SK-N-SH (cell line): Measurements from ENCODE around the gene CHRNB2. TPM values are rescaled to one million over a fixed set of nuclear protein-coding genes. Genes with fewer than 3 reads are reported as not detected.
A peak's percentile ranks its signal among the peaks of the same experiment; 100 is the strongest.

Source experiments
- CTCF ChIA-PET: fragments of 300-600, 350-600 bp; formaldehyde crosslinking; extraction: SDS; loops from one replicate; lab custom pipeline; 2021; lab: Yijun Ruan, JAX
- POLR2A ChIA-PET: fragments of 350-600 bp; sonication (Branson Sonifier 250); formaldehyde crosslinking; extraction: SDS; loops from one replicate; lab custom pipeline; 2020; ENCODE audit warnings: antibody characterized with exemption, inconsistent platforms; lab: Yijun Ruan, JAX
- DNase-seq: peaks from one replicate; pipeline ENCODE4 v3.0.0; 2012
- H2AFZ ChIP-seq: fragments of 200-600 bp; sonication (generic); 2 replicates; pipeline ENCODE4 v1.8.1; 2016; ENCODE audit warnings: antibody characterized with exemption, mild to moderate bottlenecking, low read depth
- H3F3A ChIP-seq: fragments of 200-600 bp; sonication (generic); replicated peaks from 2 replicates; pipeline ENCODE3; 2016; ENCODE audit warnings: antibody characterized with exemption, mild to moderate bottlenecking; ENCODE audit not compliant: insufficient read depth
- H3K27ac ChIP-seq, 2 experiments: fragments of 200-500 bp in 1 of 2; fragments of 200-600 bp in 1 of 2; sonication (Bioruptor generic) in 1 of 2; sonication (generic), shearing (Covaris generic) in 1 of 2; 2 replicates each; pipeline versions ENCODE4 v1.5.1 to v1.6.1; 2014 to 2016; ENCODE audit warnings: low read depth in 2 of 2, inconsistent platforms in 1 of 2, low read length in 1 of 2, mild to moderate bottlenecking in 1 of 2, mixed read lengths in 1 of 2
- H3K27me3 ChIP-seq: fragments of 200-600 bp; sonication (generic), shearing (Covaris generic); 2 replicates; pipeline ENCODE4 v1.6.1; 2016; ENCODE audit warnings: mixed run types; ENCODE audit not compliant: insufficient read depth
- H3K36me3 ChIP-seq, 2 experiments: fragments of 200-500 bp in 1 of 2; fragments of 200-600 bp in 1 of 2; sonication (Bioruptor generic) in 1 of 2; sonication (generic) in 1 of 2; replicated peaks in 1 of 2; 2 replicates each; pipeline versions ENCODE3 to v1.5.1; 2014 to 2016; ENCODE audit warnings: low read length in 1 of 2, mild to moderate bottlenecking in 1 of 2; ENCODE audit not compliant: insufficient read depth in 2 of 2, control insufficient read depth in 1 of 2
- H3K4me1 ChIP-seq, 2 experiments: fragments of 200-500 bp in 1 of 2; fragments of 200-600 bp in 1 of 2; sonication (Bioruptor generic) in 1 of 2; sonication (generic), shearing (Covaris generic) in 1 of 2; 2 replicates each; pipeline versions ENCODE4 v1.5.1 to v1.6.1; 2014 to 2016; ENCODE audit warnings: low read depth in 1 of 2, low read length in 1 of 2, mixed run types in 1 of 2; ENCODE audit not compliant: insufficient read depth in 2 of 2, control insufficient read depth in 1 of 2
- H3K4me2 ChIP-seq: fragments of 200-600 bp; sonication (generic), shearing (Covaris generic); 2 replicates; pipeline ENCODE4 v1.6.1; 2017; ENCODE audit warnings: mixed run types
- H3K4me3 ChIP-seq, 2 experiments: fragments of 200-500 bp in 1 of 2; fragments of 200-600 bp in 1 of 2; sonication (Bioruptor generic) in 1 of 2; sonication (generic), shearing (Covaris generic) in 1 of 2; 2 replicates each; pipeline versions ENCODE4 v1.5.1 to v1.8.1; 2014 to 2016; ENCODE audit warnings: low read depth in 2 of 2, inconsistent platforms in 1 of 2, low read length in 1 of 2, mild to moderate bottlenecking in 1 of 2, mixed read lengths in 1 of 2, moderate library complexity in 1 of 2
- H3K79me2 ChIP-seq: fragments of 200-600 bp; sonication (generic); 2 replicates; pipeline ENCODE4 v1.8.1; 2017; ENCODE audit warnings: mild to moderate bottlenecking; ENCODE audit not compliant: insufficient read depth
- H3K9ac ChIP-seq: fragments of 200-600 bp; sonication (generic); 2 replicates; pipeline ENCODE4 v1.6.1; 2017; ENCODE audit warnings: mixed run types
- H3K9me2 ChIP-seq: fragments of 200-600 bp; sonication (generic); 2 replicates; pipeline ENCODE4 v1.6.1; 2017; ENCODE audit warnings: mixed run types
- H3K9me3 ChIP-seq: fragments of 200-600 bp; sonication (generic); 2 replicates; pipeline ENCODE4 v1.6.1; 2017; ENCODE audit warnings: mixed run types, mild to moderate bottlenecking, moderate library complexity
- H4K20me1 ChIP-seq: fragments of 200-600 bp; sonication (generic); 2 replicates; pipeline ENCODE4 v1.6.1; 2017; ENCODE audit warnings: mild to moderate bottlenecking, mixed run types; ENCODE audit not compliant: insufficient read depth
- ELF1 ChIP-seq: IDR thresholded peaks from 2 replicates; pipeline ENCODE4 v1.4.0; 2012
- EZH2phosphoT487 ChIP-seq: fragments of 200-600 bp; sonication (generic); IDR thresholded peaks from 2 replicates; pipeline ENCODE4 v1.6.1; 2017; ENCODE audit warnings: low read depth, mixed run types, mild to moderate bottlenecking, antibody characterized with exemption, moderate library complexity, borderline replicate concordance
- FOXM1 ChIP-seq: IDR thresholded peaks from 2 replicates; pipeline ENCODE4 v1.4.0; 2012; ENCODE audit warnings: low read depth, mild to moderate bottlenecking
- GABPA ChIP-seq: IDR thresholded peaks from 2 replicates; pipeline ENCODE4 v1.4.0; 2012; ENCODE audit warnings: low read depth, mild to moderate bottlenecking
- MEF2A ChIP-seq: IDR thresholded peaks from 2 replicates; pipeline ENCODE4 v1.4.0; 2012; ENCODE audit warnings: low read depth, borderline replicate concordance
- NFIC ChIP-seq: IDR thresholded peaks from 2 replicates; pipeline ENCODE4 v1.4.0; 2012; ENCODE audit warnings: borderline replicate concordance
- POLR2AphosphoS5 ChIP-seq: IDR thresholded peaks from 2 replicates; pipeline ENCODE4 v1.6.1; 2012; ENCODE audit warnings: low read depth, low read length
- RAD21 ChIP-seq: IDR thresholded peaks from 2 replicates; pipeline ENCODE4 v1.6.1; 2012; ENCODE audit warnings: mild to moderate bottlenecking, low read length
- RCOR1 ChIP-seq: fragments of 150-350 bp; IDR thresholded peaks from 2 replicates; pipeline ENCODE4 v1.6.1; 2017; ENCODE audit warnings: antibody characterized with exemption, low read length
- REST ChIP-seq: IDR thresholded peaks from 2 replicates; pipeline ENCODE4 v1.6.1; 2012; ENCODE audit warnings: mild to moderate bottlenecking, low read depth, low read length, moderate library complexity
- TCF12 ChIP-seq: IDR thresholded peaks from 2 replicates; pipeline ENCODE4 v1.4.0; 2012
- TEAD4 ChIP-seq: IDR thresholded peaks from 2 replicates; pipeline ENCODE4 v1.4.0; 2012; ENCODE audit warnings: mild to moderate bottlenecking, borderline replicate concordance; ENCODE audit not compliant: insufficient read depth
- USF1 ChIP-seq: IDR thresholded peaks from 2 replicates; pipeline ENCODE4 v1.4.0; 2012; ENCODE audit warnings: low read depth, borderline replicate concordance
- USF2 ChIP-seq: fragments of 150-350 bp; IDR thresholded peaks from 2 replicates; pipeline ENCODE4 v1.6.1; 2017; ENCODE audit warnings: antibody characterized with exemption, low read length, low read depth, borderline replicate concordance
- WGBS: methylation state at CpG from one replicate; pipeline ENCODE4 v1.1.6; 2017; ENCODE audit warnings: low lambda C conversion rate; 5-methylcytosine and 5-hydroxymethylcytosine counted together
- polyA plus RNA-seq, 3 experiments: library from polyadenylated mRNA; depleted of rRNA; stranded (reverse); fragments of >200 nt; gene quantifications; 2 replicates each; pipeline ENCODE4 v1.2.3, GENCODE V29; 2012
- TF ChIP-seq, protein P1 (sequence below): fragments of 150-350 bp; IDR thresholded peaks from 2 replicates; pipeline ENCODE4 v1.6.1; 2016; ENCODE audit warnings: mild to moderate bottlenecking, low read depth, low read length
- TF ChIP-seq, protein P2 (sequence below): fragments of 200-600 bp; sonication (generic); IDR thresholded peaks from 2 replicates; pipeline ENCODE4 v1.6.1; 2017; ENCODE audit warnings: antibody characterized with exemption, mild to moderate bottlenecking, moderate library complexity

CHRNB2 gene
- polyA plus RNA-seq, 1 of the 3 experiments (the other 2 are of a cell fraction) = 0.64 TPM

DNA sequence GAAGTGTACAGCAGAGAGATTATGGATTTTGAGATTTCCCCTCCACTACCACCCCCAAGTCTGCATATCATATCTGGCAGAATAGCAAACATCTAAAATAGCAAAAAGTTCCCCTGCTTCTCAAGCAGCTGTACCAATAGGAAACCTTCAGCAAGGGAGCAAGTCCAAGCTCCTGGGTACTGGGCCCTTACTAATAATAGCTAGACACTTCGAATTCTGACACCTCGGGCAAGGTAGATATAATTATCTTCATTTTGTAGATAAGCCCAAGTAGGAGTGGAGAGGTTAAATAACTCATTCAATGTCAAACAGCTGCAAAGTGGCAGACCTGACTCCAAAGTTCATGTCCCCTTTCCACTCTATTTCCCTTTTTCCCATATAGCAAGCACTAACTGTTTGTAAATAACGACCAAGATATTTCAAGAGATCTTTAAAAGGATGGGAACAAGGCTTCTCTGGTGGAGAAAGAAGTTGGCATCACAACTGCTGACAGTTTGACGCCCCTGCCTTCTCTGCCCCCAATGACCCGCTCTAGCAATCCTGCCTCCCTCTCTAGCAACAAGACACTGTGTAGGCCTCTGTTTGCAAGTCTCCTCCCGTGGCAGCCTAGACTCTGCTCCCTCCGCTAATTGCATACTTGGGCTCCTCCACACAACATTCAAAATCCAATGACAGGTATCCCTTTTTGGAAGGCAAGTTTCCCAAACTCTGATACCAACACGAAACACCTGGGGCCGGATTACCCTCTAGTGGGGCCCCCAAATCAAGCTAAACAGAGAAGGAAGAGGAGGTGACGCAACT, 59.1 kb downstream of the CHRNB2 start:
- peaks cover 10 to 15% of the 10 kb centered on the region in 2 experiments for H3K36me3 ChIP-seq
- CTCF ChIA-PET = interaction anchor here (1.1 to 1.8 kb wide), 4 partner anchors 26 to 147 kb away, joined by 4 to 5 read pairs (median 4); no protein-coding TSS in a partner anchor
- peak overlapping the region; percentile 87 to 90 for H3K4me3 ChIP-seq
- no peaks in the 10 kb centered on the region for H3K9me2 ChIP-seq
- peaks cover 19% of the 10 kb centered on the region for H4K20me1 ChIP-seq
- TF ChIP-seq REST = no peak
- no peak for TF ChIP-seq EZH2phosphoT487
- TF ChIP-seq ELF1 = no peak
- no peak for TF ChIP-seq USF2
- TF ChIP-seq FOXM1 = no peak
- no peak for TF ChIP-seq MEF2A
- TF ChIP-seq NFIC = no peak
- TF ChIP-seq POLR2AphosphoS5 = no peak
- TF ChIP-seq RCOR1 = no peak
- no peak for TF ChIP-seq RAD21
- no peak for TF ChIP-seq GABPA
- TF ChIP-seq, protein P1, sequence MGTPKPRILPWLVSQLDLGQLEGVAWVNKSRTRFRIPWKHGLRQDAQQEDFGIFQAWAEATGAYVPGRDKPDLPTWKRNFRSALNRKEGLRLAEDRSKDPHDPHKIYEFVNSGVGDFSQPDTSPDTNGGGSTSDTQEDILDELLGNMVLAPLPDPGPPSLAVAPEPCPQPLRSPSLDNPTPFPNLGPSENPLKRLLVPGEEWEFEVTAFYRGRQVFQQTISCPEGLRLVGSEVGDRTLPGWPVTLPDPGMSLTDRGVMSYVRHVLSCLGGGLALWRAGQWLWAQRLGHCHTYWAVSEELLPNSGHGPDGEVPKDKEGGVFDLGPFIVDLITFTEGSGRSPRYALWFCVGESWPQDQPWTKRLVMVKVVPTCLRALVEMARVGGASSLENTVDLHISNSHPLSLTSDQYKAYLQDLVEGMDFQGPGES = no peak
- TF ChIP-seq TEAD4 = no peak
- TF ChIP-seq TCF12 = no peak
- TF ChIP-seq, protein P2, sequence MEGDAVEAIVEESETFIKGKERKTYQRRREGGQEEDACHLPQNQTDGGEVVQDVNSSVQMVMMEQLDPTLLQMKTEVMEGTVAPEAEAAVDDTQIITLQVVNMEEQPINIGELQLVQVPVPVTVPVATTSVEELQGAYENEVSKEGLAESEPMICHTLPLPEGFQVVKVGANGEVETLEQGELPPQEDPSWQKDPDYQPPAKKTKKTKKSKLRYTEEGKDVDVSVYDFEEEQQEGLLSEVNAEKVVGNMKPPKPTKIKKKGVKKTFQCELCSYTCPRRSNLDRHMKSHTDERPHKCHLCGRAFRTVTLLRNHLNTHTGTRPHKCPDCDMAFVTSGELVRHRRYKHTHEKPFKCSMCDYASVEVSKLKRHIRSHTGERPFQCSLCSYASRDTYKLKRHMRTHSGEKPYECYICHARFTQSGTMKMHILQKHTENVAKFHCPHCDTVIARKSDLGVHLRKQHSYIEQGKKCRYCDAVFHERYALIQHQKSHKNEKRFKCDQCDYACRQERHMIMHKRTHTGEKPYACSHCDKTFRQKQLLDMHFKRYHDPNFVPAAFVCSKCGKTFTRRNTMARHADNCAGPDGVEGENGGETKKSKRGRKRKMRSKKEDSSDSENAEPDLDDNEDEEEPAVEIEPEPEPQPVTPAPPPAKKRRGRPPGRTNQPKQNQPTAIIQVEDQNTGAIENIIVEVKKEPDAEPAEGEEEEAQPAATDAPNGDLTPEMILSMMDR = no peak
- TF ChIP-seq USF1 = no peak
- peak overlapping the region; percentile 90 for H3K9ac ChIP-seq
- no peaks in the 10 kb centered on the region for H3K27me3 ChIP-seq
- H3K79me2 ChIP-seq = peaks cover 69% of the 10 kb centered on the region
- H3K9me3 ChIP-seq = peaks cover 8% of the 10 kb centered on the region; the same call in 1 of the 2 replicates
- H3K27ac ChIP-seq = peak overlapping the region; percentile 75 to 91
- H3F3A ChIP-seq = peaks cover 21% of the 10 kb centered on the region
- H2AFZ ChIP-seq = peak overlapping the region; percentile 20; the same call in 1 of the 2 replicates
- 20% methylated on average over 8 of the region's 10 CpGs for WGBS
- POLR2A ChIA-PET = interaction anchor here (0.9 to 1.5 kb wide), 4 partner anchors 8 to 22 kb away, joined by 3 to 4 read pairs (median 4); partner anchors contain the start of gene ADAR
- peak overlapping the region; percentile 81 for H3K4me2 ChIP-seq
- peaks cover 7 to 14% of the 10 kb centered on the region in 2 experiments; a peak in 3 of 4 replicates for H3K4me1 ChIP-seq
- DNase-seq = peak; percentile 23
